ENCODE results near the gene SPDYE18. TPM values are rescaled to one million over a fixed set of nuclear protein-coding genes. Genes with fewer than 3 reads are reported as not detected.
"Not testable (repeated sequence)": the region's sequence is repeated elsewhere in the genome, so short reads cannot be mapped to it uniquely, and the experiment has no call there.

The SPDYE18 gene
- total RNA-seq, 1 donor, result not detected

- not testable (repeated sequence) for H3K4me3 ChIP-seq (ENCODE audit: low read depth, low read length)
- DNase-seq (ENCODE audit: low read depth), result peak; percentile 62
These were observed 54.4 kb downstream of the SPDYE18 start for GRCh38 chr7:77008000-77008399.

GRCh38 chr7:77006127-77007110 is 55.9 kb downstream of the SPDYE18 start:
- H3K4me3 ChIP-seq (ENCODE audit: low read depth, low read length); DNase-seq (ENCODE audit: low read depth): not testable (repeated sequence)

- not testable (repeated sequence) for H3K4me3 ChIP-seq (ENCODE audit: low read depth, low read length); DNase-seq (ENCODE audit: low read depth)
These were observed 56.8 kb downstream of the SPDYE18 start for GRCh38 chr7:77005461-77006057.

GRCh38 chr7:77004151-77004550 is 58.2 kb downstream of the SPDYE18 start:
- DNase-seq (ENCODE audit: low read depth); H3K4me3 ChIP-seq (ENCODE audit: low read depth, low read length): not testable (repeated sequence)

- DNase-seq (ENCODE audit: low read depth); H3K4me3 ChIP-seq (ENCODE audit: low read depth, low read length): not testable (repeated sequence)
These were observed 59.1 kb downstream of the SPDYE18 start for GRCh38 chr7:77003241-77003640.

GRCh38 chr7:77002678-77003233 is 59.6 kb downstream of the SPDYE18 start:
- not testable (repeated sequence) for DNase-seq (ENCODE audit: low read depth); H3K4me3 ChIP-seq (ENCODE audit: low read depth, low read length)

- not testable (repeated sequence) for H3K4me3 ChIP-seq (ENCODE audit: low read depth, low read length); DNase-seq (ENCODE audit: low read depth)
These were observed 60.3 kb downstream of the SPDYE18 start for GRCh38 chr7:77002104-77002503.

Small RNA genes within 50 kb of the gene (small RNA-seq; reads per million reads assigned to genes)
- gene RF00019, result not detected

Other genes starting within 250 kb of the SPDYE18 start
- not detected in 2 replicates for gene SPDYE17, start 30.2 kb downstream of the SPDYE18 start, total RNA-seq
- 1.3 and 1.7 TPM in 2 replicates for gene CCDC146, start 60.1 kb upstream of the SPDYE18 start, total RNA-seq
- gene FGL2, start 137.3 kb upstream of the SPDYE18 start, total RNA-seq, result 0.86 and 0.97 TPM in 2 replicates

All from fibroblast of villous mesenchyme (primary cell).